WTC11 (cell line): ENCODE data around the gene S100B. TPM values are rescaled to one million over a fixed set of nuclear protein-coding genes. Genes with fewer than 3 reads are reported as not detected.

ENCODE experiments used
- total RNA-seq: library from RNA; stranded (reverse); gene quantifications from 3 replicates; pipeline ENCODE4 v1.2.3, GENCODE V29; 2021
- TF ChIP-seq, protein P1 (sequence below): sonication (generic); formaldehyde crosslinking; IDR thresholded peaks from 2 replicates; pipeline ENCODE4 v1.8.1; 2023; ENCODE audit warnings: mild to moderate bottlenecking, missing genetic modification reagents

Gene S100B
- total RNA-seq, 1 experiment from 2014 or later: 0.46 TPM

DNA sequence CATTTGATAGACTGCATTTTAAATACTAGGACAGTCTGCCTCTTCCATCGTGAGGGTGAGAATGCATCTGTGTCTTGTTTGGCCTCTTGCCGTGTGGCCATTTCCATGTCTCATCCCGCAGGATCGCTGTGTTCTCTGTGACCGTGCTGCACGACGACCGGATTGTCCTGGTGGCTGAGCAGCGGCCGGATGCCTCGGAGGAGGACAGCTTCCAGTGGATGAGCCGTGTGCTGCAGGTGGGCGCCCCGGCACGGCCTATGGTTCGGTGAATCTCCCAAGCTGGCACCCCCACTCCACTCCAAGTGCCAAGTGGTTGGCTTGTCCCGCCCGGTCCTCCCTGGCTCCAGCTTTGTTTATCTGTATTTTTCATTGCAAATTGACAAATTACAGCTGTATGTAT, 55.2 kb downstream of the S100B start (continued):
- TF ChIP-seq, protein P1, sequence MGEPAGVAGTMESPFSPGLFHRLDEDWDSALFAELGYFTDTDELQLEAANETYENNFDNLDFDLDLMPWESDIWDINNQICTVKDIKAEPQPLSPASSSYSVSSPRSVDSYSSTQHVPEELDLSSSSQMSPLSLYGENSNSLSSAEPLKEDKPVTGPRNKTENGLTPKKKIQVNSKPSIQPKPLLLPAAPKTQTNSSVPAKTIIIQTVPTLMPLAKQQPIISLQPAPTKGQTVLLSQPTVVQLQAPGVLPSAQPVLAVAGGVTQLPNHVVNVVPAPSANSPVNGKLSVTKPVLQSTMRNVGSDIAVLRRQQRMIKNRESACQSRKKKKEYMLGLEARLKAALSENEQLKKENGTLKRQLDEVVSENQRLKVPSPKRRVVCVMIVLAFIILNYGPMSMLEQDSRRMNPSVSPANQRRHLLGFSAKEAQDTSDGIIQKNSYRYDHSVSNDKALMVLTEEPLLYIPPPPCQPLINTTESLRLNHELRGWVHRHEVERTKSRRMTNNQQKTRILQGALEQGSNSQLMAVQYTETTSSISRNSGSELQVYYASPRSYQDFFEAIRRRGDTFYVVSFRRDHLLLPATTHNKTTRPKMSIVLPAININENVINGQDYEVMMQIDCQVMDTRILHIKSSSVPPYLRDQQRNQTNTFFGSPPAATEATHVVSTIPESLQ (CRISPR knock-in tag): no peak

Other genes with a start within 250 kb of the S100B start
- gene DIP2A, start 146.2 kb downstream of the S100B start, total RNA-seq: 36.7 to 39.4 TPM (median 38.8 TPM) in 3 replicates
- 53.7 to 57.9 TPM (median 56.6 TPM) in 3 replicates for gene PRMT2, start 30.6 kb upstream of the S100B start, total RNA-seq